Measurements from ENCODE around the gene ENOX2.
"Not testable (repeated sequence)": the region's sequence is repeated elsewhere in the genome, so short reads cannot be mapped to it uniquely, and the experiment has no call there.

The ENOX2 gene

DNA sequence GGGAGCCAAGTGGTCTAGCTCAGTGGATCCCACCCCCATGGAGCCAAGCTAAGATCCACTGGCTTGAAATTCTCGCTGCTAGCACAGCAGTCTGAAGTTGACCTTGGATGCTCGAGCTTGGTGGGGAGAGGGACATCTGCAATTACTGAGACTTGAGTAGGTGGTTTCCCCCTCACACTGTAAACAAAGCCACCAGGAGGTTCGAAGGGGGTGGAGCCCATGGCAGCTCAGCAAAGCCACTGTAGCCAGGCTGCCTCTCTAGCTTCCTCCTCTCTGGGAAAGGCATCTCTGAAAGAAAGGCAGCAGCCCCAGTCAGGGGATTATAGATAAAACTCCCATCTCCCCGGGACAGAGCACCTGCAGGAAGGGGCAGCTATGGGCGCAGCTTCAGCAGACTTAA, 89.1 kb downstream of the ENOX2 start:
- not testable (repeated sequence) for DNase-seq

DNA sequence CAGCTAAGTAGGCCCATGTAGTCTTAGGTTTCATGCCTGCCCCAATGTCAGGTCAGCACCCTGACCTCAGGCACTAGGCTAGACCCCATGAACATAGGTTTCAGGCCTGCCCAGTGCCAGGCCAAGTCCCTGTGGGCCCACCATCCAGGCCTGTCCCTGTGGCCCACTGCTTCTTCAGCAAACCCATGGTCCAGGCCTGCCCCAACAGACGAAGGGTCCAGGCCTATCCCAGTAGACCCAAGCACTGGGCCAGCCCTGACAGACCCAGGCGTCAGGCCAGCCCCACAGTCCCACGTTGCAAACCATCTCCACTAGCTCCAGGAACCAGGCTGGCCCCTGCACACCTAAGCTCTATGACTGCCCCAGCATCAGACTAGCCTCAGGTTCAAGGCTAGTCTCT, 92.4 kb downstream of the ENOX2 start:
- DNase-seq = no peak

DNA sequence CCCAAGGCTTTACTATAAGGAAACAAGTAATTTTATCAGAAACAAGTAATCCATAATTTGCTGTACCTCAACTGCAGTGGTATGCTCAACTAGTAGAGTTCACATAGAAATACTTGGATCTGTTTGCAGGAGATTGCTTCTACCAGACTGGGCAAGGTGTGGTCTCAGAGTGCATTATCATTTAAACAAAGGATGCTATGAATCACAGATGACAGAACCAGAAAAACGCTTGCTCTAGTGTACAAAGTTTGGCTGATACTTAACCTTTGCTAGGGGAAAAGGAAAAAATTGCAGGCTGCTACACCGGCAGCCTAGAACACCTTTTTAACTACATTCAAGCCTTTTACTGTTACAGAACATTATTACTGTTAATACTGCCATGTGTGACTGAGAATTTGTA, 97.1 kb downstream of the ENOX2 start:
- no peak for DNase-seq

DNA sequence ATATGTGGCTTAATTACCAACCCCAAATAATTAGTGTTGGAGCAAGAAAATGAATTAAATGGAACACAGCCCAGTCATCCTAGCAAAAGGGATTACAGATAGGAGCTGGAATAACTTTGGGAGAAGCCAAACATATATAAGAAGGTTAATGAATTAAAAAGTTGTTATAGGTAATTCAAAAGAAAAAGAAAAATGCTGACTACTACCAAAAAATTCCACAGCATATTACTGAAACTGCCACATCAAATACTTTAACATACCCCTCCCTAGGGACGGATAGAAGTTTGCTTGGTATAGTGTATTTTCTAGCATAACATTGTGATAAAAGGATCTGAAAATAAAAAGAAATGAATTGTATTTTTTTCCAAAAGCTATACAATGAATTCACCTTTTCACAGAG, 99.5 kb downstream of the ENOX2 start:
- no peak for DNase-seq

DNA sequence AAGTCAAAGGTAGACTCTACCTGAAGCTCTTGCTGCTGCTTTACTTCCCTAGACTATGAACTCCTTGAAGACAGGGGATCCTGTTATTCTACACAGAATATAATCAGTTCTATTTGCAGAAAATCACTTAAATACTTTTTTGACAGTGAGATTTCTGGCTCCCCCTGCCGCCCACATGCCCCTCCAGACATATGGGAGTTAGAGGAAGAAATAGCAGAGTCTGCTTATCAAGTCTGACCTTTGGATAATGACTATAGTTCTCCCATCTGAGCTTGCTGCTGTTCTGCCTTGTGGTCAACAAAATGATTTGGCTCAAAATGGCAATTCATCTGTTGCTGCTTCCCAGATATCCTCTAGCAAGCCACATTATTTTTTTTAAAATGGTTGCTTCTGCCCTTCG, 101.1 kb downstream of the ENOX2 start:
- no peak for DNase-seq

DNA sequence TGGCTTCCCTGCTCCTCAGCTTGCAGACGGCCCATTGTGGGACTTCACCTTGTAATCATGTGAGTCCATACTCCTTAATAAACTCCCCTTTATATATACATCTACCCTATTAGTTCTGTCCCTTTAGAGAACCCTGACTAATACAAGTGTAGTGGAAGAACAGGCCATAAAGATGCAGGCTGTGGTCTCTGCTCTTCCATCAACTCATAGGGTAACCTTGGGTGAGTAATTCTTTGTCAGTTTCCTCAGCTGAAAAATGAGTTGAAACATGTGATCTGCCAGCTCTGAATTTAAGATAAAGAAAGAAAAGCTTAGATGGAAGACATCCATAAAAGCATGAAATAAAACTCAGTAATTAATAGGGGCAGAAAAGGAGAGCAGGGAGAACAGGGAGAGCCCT, 103.6 kb downstream of the ENOX2 start:
- no peak for DNase-seq

DNA sequence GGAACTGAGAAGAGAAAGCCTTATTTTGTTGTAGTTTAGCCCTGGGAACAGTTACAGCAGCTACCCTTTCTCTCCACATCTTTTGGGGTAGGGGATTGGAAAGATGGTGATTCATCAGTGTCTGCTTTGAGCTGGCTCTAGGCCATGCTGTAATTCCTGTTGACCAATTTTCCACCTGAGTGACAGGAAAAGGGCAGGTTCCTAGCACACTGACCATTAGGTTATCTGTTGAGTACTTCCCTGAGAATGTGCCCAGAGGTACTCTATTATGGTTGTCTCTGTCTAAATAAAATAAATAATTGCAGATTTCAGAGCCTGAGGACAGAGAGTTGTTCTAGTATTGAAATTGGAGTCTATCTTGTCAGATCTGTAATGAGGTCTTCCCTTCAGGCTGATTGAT, 109.0 kb downstream of the ENOX2 start:
- DNase-seq = no peak

DNA sequence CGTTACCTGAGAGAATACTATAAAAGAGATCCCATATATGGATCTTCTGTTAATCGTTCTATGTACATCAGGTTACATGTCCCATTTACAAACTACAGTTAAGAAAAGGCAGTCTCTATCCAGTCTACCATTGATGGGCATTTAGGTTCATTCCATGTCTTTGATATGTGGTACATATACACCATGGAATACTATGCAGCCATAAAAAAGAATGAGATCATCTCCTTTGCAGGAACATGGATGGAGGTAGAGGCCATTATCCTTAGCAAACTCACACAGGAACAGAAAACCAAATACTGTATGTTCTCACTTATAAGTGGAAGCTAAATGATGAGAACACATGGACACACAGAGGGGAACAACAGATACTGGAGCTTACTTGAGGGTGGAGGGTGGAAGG, 111.1 kb downstream of the ENOX2 start:
- DNase-seq = not testable (repeated sequence)

DNA sequence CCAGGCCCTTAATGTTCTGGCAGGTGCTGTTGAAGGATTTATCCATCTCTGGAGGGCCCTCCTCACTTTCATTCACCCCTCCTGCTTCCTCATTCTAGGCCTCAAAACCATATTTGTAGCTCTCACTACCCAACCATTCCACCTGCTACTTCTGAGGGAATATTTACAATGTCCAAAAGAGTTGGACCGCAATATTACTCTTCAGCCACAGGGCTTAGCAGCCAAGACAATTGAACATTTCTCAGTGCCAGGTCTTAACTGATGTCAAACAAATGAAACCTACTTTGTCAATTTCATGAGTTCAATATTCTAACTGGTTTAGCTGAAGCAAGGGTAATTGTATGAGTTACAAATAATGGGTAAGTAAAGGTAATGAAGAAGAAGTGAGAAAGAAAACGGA, 113.2 kb downstream of the ENOX2 start:
- no peak for DNase-seq

DNA sequence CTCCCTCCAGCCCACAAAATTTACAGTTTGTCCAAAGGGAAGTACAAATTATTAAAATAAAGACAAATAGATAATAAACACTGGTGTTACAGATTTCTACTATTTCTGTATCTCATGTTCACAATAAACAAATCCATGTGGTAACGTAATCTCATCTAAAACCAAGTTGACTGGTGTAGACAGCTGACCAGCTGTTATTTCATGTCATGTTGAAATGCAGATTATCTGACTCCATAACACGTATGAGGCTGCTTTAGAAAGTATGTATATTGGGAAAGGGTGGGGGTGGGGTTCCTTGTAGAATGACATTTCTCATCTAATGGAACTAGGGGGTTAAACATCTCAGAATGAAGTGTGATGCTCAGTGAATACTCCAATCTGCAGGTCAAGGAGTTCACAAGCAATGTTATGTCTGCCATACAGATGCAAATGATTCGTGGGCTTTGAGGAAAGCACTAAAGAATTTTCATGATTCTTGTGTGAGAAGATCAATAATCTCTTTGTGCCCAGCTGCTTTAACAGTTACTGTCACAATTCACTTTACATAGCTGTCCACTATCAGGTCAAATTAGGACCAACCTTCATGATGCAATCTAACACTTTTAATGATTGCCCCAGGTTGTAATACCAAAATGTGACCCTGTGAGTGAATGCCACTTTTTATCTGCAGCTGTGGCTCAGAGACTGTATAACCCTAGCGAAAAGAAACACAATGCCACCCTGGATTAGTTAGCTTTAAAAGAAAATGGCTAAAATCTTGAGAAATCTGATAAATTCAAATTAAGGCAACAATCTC, 114.0 kb downstream of the ENOX2 start:
- no peak for DNase-seq

DNA sequence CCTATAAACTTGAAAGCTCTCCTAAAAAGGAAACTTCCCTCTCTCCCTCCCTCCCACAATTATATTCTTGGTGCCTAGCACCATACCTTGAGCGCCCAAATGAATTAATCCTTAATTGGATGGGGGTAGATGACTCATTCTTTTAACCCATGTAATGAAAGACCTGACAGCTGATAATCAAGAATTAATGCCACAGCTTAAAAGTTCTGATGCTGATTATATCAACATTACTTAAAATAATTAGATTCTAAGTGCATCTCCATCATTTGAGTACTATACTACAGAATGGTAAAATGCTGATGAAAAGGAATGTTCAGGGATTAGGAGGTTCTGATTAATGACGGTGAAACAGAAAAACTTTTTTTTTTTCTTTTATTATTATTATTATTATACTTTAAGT, 117.0 kb downstream of the ENOX2 start:
- DNase-seq = no peak

DNA sequence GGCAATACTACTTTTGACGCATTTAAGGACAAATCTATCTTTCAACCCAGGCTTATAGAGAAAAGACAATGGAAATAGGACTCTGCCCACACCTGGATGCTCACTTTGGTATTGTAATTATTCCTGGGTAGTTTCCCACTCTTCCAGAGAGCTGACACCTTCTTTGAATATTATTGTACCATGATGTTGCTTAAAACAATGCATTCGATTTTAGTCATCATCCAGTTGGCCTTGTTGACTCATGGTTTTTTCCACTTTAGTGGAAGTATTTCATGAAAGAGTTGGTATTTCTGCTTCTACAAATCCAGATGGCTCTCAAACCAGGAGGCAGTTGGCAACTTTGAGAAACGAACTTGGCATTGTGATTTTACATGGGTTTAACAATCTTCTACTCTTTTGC, 124.2 kb downstream of the ENOX2 start:
- DNase-seq = no peak

DNA sequence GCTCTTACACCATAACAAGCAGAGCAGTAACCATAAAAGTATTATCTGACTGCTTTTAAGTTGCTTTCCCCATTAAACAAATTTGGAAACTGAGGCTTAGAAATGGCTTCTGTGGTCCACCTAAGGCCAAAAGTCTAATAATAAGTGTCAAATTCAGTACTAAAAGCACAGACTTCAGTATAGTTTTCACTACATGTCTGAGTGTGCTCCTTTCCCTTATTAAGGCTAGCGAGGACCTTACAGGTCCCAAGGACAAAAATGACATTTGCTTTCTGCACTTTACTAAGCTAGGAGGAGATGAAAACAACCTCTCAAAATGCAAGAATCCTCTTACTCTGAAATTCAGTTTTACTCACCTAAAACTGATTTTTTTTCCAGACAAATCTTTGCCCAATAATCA, 127.2 kb downstream of the ENOX2 start:
- DNase-seq = no peak

DNA sequence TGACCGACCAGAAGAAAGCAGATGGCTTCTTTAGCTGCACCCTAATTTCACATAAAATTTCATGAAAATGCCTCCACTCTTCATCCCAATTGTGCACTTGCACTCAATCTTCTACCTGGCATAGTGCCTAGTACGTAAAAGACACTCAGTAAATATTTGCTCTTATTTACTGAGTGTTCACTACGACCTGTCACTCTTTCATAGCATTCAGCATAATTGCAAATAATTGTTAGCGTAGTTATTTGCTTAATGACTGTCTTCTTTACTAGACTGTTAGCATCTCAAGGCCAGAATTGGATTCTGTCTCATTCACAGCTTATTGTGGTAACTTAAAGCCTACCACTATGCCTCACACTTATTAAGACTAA, 130.2 kb downstream of the ENOX2 start:
- no peak for DNase-seq

DNA sequence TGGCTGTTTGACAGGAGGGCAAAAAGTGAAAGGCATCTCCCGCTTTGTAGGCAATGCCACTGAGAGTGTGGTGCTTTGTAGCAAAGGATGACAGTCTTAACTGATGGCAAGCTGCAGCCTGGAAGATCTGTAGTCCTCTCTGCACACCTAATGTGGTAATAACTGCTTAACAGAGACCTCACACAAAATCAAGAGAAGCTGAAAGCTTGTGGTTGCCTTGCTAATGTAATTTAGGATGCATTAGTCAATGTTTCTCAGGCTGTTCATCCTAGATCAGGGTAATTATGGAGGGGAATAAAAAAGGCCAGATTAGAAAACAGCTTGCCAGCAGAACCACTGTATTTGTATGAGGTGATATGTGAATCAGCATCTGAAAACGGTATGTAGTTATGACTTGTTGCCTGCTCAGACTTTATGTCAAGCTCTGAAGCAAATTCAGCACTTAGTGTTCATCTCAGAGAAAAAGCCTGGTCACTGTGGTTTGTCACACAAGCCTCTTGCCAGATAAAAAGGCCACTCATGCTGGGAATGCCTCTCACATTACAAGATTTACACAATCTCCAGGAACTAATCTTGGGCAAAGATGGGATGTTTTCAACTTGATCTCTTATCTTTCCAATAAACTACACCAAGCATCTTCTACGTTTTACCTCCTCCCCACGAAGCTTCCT, 130.8 kb downstream of the ENOX2 start:
- no peak for DNase-seq

DNA sequence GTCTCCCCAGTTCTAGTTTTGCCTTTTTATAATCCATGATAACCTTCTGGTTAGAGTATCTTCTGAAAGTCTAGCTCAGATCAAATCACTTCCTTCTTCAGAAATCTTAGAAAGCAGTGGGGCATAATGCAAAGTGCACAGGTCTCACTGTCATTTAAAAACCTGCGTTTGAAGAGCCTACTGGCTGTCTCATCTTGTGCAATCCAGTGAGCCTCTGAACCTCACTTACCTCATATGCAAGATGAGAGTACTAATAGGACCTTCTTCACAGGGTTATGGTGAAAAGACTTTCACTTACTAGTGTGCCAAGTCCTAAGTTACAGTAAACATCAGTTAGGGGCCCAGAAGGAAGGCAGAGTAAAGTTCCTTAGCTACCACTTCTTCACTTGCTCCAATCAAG, 131.4 kb downstream of the ENOX2 start:
- DNase-seq = no peak

DNA sequence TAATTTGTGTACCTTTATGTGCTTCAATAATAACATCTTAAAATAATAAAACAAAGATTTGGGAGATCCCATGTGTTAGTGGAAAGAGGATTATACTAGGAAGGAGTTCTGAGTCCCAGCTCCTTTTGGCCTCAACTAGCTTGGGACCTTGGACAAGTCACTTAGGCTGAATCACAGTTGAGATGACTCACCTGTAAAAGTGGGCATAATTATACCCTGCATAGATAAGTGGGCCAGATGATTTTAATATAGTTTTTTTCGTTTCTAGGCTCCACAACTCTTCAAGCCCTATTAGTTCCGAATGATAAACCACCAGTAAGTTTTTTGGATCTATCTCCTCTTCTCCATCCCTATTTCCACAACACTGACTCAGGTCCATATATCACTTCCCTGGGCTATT, 131.8 kb downstream of the ENOX2 start:
- DNase-seq = no peak

DNA sequence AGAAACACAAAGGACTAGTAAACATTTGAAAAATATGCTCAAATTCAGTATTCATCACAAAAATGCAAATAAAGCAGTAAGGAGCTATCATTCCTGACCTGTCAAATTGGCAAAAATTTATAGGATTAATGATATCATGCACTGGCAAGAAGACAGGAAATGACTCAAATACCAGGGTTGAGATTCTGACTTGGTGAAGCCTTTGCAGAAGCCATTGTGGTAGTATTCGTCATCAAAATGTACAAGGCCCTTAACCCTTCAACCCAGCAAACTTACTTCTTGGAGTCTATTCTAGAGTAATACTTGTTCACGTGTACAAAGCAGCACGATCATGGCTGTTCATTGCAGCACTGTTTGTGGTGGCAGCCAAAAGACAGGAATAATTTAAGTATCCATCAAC, 132.4 kb downstream of the ENOX2 start:
- no peak for DNase-seq

DNA sequence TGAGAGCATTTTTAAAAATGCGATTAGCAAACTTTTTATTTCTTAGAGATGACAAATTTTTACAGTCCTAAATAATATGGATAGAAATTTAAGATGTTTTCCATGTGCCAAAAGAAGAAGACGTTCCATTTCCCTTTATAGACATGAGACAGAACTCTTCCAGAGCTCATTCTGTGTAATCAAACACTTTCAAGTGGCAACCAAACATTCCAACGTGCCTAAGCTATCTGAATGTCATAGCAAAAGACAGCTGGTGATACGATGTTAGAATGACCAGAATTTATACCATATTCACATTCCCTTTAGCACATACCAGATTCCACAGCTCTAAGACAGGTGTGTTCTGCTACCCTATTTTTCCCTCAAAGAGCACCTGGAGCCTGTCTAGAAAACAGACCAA, 133.2 kb downstream of the ENOX2 start:
- DNase-seq = no peak

DNA sequence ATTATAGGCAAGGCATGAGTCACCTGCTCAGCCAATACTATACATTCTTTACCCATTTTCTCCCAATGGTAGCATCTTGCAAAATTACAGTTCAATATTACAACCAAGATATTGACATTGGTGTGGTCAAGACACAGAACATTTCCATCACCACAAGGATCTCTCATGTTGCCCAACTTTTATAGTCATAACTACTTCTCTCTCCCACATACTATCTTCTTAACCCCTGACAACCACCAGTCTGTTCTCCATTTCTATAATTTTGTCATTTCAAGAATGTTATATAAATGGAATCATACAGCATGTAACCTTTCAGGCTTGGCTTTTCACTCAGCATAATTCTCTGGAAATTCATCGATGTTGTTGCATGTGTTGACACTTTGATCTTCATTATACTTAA, 144.9 kb downstream of the ENOX2 start:
- no peak for DNase-seq

DNA sequence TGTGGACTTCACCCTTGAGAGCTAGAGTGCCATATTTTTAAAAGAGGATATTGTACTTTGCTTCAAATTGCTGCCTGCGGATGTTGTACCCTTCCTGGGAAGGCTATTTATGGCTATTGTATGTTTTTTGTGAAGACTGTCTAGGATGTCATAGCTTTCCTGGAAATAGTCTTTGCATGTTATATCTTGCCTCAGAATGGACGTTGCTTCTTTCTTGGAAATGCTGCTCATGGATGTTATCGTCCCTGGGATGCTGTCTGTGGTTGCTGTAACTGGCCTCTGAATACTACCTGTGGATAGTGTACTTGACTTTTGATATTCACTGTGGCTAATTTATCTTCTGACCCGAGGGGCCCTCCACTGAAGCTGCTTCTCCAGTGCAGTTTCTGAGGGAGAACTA, 146.8 kb downstream of the ENOX2 start:
- no peak for DNase-seq

DNA sequence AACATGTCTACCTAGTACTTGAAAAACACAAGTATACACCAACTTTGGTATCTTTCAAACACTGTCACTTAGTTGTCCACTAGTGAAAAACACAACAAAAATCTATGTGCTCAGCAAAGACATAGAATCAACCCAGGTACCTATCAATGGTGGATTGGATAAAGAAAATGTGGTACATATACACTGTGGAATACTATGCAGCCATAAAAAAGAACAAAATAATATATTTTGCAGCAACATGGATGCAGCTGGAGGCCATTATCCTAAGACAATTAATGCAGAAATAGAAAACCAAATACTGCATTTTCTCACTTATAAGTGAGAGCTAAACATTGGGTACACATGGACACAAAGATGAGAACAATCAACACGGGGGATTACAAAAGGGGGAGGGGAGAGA, 148.7 kb downstream of the ENOX2 start:
- DNase-seq = no peak

DNA sequence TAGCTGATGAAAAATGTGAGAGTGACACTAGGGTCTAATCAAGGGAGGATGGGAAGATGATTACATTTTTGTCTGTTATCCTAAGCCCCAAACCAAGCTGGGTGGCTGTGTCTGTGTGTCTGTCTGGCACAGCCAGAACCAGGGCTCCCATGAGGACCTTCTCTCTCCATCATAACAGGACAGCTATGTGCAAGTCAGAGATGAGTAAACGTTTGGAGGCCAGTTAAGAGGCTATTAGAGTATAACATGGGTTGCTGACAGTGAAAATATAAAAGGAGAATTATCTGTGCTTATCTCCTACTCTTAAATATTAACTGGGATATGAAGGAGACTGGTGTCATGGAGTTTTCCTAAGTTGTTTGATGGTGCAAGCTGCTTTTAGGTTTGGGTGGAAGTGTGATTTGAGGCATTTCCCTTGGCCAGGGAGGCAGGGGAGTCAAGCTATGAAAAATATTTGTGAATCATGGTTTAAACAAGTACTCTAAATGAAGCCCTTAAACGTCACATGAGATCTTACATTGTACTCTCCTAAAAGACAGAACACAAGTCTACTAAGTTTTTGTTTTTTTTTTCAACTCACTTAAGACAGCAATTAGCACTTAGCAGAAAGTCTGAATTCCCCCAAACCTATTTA, 156.2 kb downstream of the ENOX2 start:
- no peak for DNase-seq

DNA sequence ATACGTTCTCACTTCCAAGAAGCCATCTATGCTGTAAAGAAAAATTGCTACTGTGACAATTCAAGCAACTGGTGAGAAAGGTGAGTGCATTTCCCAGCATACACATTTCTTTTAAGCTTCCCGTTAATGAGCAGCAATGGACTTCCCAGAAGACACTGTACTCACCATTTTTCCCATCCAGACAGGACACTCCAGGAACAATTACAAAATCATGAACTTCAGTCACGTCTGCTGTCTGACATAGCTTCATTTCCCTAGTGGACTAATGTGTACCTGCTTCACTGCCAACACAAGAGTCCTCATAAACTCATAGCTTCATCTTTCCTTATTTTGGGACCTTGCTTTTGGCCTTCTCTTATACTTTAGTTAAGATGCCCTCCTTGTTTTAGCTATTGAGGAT, 156.9 kb downstream of the ENOX2 start:
- no peak for DNase-seq

DNA sequence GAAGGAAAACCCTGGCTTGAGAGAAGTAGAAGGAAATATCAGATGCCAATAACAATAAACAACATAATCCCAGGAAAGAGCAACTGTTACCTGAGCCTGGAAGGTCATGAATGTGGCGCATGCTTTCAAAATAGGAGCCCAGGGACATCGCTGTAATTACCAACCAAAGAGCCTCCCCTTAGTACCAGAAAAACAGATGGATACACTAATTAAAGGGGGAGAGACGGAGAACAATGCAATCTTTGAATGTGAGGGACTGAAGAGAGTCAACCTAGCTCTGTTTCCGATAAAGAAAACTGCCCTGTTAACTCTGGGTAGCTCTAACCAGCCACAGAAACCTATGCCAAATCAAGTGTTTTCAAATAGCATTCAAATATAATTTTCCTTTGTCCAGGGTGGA, 161.4 kb downstream of the ENOX2 start:
- DNase-seq = no peak

Data from activated CD8-positive, alpha-beta memory T cell treated with anti-CD3 and anti-CD28 coated beads, Interleukin-2, amount 50 U/mL, for 48 hours (primary cell).